Measurements from ENCODE around the gene GFER.
A peak's percentile ranks its signal among the peaks of the same experiment; 100 is the strongest.
"Not testable (repeated sequence)": the region's sequence is repeated elsewhere in the genome, so short reads cannot be mapped to it uniquely, and the experiment has no call there.

GFER gene

DNA sequence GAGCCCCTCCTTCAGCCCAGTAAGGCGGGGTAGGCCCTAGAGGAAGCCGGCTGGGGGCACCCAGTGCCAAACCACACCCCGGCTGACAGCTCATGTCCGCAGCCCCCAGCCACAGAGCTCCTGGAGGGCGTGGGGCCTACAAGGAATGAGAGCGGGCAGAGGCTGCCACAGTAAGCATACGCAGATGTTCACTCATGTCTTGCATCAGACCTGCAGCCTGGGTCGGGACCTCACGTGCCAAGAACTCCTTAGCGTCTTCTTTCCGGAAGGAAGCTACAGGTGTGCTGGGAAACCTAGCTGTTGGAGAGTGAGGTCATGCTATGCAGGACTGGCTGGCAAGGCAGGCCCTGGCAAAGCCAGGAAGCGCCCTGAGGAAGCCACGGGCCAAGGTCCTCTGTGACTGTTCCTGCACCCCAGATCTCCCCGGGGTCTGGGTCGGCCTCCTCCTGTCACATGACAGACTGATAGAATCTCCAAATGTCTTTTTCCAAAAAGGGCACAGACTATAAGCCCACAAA, 24.1 kb downstream of the GFER start:
- DNase-seq: no peak

DNA sequence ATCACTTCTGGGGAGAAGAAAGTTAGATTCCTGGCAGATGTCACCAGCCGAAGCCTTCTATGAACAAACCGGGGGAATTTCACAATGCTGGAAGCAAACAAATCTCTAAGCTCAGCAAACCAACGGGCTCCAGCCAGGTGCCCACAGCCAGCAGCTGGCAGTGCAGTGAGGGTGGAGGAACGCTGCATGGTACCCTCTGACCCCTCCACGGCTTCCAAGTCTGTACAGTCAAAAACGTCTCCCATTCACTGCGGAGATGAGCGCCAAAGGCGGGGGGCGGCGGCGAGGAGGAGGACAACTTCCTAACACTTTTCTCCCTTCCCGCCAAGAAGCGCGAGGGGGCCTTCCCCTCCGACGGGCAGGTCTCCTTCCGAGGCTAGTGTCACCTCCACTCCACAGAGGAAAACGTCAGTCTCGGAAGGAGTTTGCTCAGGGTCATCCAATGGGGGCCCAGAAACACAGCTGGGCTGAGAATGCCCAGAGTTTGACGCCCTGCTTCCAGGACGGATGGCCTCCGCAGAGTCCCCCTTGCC, 24.7 kb downstream of the GFER start:
- DNase-seq: peak; percentile 57

GRCh38 chr16:2009164-2009711, 25.2 kb downstream of the GFER start:
- peak; percentile 66 for DNase-seq

DNA sequence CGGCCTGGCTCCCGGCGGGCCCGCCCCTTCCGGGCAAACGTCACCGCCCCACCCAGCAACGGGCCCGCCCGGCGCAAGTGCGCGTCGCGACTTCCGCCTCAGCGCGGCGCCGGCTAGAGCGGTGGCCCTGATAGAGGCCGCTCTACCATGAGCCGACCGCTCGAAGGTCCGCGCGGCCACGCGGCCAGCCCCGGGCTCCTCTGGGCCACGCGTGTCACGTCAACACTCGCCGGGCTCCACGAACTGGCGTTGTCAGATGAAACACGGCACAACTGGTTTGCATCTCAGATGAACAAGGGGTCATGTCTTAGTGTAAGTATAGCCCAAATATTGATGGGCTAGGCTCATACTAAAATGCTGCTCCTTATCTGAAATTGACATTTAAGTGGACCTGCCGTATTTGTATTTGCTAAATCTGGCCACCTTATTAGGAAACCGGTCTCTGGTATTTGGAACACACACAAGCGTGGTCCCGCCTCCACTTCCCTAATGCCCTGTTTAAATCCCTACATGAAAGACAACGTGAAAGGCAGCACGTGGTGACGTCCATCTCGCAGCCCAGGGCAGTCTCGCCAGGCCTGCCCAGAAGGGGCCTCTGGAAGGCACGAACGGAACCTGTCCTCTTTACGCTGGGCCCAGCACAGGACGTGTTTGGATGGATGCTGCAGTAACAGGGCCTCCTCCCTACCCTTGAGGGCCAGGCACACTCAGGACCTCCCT, 26.0 kb downstream of the GFER start, which contains the start of gene ZNF598:
ZNF598 (minus strand) TSS at position 31 of the 720 bp plus-strand sequence.
- peak; percentile 97 for DNase-seq

DNA sequence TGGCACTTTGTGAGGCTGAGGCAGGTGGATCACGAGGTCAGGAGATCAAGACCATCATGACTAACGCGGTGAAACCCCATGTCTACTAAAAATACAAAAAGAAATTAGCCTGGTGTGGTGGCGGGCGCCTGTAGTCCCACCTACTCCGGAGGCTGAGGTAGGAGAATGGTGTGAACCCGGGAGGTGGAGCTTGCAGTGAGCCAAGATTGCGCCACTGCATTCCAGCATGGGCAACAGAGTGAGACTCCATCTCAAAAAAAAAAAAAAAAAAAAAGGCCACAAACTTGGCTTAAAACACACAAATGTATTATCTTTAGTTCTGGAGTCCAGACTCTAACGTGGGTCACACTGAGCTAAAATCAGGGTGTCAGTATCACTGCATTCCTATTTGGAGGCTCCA, 27.7 kb downstream of the GFER start:
- not testable (repeated sequence) for DNase-seq

GRCh38 chr16:2013527-2013926, 29.5 kb downstream of the GFER start:
- DNase-seq: no peak

GRCh38 chr16:2015117-2015946, 31.3 kb downstream of the GFER start:
- DNase-seq: peak; percentile 96

- no peak for DNase-seq
Observed at GRCh38 chr16:2015947-2016208, 31.9 kb downstream of the GFER start.

- peak; percentile 46 for DNase-seq
Observed at GRCh38 chr16:2016407-2016922, 32.5 kb downstream of the GFER start.

DNA sequence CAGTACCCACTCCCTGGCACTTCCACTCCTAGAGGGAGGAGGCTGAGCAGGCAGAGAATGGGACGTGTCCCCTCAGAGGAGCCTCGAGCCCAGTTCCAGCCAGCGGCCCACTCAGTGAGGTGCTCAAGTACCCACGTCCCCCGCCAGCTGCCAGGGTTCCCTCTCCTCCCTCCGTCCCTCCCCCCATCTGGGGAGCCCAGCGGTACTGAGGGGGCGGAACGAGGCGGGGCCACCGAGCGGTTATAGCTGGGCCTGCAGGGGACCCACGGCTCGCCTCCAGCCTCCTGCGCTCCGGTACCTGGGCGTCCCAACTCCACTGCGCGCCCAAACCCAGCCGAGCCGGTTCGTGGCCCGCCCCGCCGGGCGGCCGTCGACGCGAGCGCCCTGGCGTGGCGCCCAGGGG, 35.5 kb downstream of the GFER start, which contains the start of gene NPW:
NPW (plus strand) TSS at position 268 of the 403 bp plus-strand sequence.
- peak; percentile 77 for DNase-seq

DNA sequence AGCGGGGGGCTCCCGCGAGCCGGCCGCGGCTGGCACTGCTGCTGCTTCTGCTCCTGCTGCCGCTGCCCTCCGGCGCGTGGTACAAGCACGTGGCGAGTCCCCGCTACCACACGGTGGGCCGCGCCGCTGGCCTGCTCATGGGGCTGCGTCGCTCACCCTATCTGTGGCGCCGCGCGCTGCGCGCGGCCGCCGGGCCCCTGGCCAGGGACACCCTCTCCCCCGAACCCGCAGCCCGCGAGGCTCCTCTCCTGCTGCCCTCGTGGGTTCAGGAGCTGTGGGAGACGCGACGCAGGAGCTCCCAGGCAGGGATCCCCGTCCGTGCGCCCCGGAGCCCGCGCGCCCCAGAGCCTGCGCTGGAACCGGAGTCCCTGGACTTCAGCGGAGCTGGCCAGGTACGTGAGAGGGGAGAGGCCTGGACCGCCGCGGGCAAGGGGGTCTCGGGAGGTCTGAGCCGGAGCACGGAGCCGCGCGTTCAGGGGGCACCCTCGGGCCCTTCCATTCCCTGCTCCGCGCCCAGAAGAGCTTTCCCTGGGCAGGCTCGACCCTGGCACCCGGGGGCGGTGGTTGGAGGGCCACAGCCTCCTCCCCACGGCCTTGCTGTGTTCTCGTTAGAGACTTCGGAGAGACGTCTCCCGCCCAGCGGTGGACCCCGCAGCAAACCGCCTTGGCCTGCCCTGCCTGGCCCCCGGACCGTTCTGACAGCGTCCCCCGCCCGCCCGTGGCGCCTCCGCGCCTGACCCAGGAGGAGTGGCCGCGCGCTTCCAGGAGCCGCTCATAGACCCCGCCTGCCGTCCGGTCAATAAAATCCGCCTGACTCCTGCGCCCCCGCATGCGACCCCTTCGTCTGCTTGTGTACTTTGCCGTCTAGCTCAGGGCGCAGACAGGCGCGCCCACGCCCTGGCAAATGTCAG, 36.2 kb downstream of the GFER start:
- peak; percentile 77 for DNase-seq

- DNase-seq: no peak
Observed at GRCh38 chr16:2022723-2023091, 38.7 kb downstream of the GFER start.

GRCh38 chr16:2023092-2024031, 39.4 kb downstream of the GFER start:
- peak; percentile 91 for DNase-seq

GRCh38 chr16:2024032-2024420, 40.0 kb downstream of the GFER start:
- DNase-seq: no peak

DNA sequence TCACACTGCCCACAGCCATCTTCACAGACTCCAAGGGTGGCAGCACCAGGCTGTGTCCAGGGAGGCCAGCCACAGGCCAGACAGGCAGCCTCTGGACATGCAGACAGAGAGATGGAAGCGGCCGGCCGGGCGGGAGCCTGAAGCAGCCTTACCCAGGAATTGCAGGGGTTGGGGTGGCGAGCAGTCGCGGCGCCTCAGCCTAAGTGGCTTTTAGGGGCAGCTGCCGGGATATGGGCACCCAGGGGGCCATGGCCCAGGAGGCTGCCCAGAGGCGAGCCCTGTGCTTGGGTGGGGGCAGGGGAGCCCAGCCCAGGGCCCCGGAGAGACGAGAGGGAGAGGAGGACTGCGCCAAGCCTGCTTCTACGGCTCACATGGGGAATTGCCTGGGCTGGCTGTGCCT, 41.3 kb downstream of the GFER start:
- DNase-seq: no peak

- DNase-seq: no peak
Observed at GRCh38 chr16:2025878-2026460, 42.0 kb downstream of the GFER start.

DNA sequence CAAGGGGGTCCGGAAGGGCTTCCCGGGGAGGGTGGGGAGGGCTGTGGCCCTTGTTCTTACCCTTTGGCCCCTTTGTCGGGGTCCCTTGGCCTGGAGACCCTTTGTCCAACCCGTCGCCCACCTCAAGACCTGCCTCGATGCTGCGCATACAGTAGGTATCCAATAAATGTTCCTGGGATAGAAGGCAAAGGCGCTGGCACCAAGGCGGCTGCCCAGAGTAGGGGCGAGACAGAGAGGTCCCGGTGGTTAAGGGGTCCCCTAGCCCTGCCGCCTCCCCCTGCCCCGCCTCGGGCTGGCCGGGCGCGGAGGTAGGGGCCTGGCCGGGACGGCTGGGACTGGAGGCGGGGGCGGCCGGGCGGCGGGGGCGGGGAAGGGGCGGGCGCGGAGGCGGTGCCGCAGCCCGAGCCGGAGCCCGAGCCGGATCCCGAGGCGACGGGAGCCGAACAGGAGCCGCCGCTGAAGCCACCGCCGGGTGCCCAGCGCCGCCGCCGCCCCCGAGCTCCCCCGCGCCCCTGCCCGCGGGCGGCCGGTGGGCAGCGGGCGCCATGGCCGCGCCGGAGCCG, 42.5 kb downstream of the GFER start, which contains the start of gene NHERF2:
NHERF2 (plus strand) TSS at position 442 of the 563 bp plus-strand sequence; CDS start at position 546, 104 bp downstream.
- DNase-seq: peak; percentile 73

DNA sequence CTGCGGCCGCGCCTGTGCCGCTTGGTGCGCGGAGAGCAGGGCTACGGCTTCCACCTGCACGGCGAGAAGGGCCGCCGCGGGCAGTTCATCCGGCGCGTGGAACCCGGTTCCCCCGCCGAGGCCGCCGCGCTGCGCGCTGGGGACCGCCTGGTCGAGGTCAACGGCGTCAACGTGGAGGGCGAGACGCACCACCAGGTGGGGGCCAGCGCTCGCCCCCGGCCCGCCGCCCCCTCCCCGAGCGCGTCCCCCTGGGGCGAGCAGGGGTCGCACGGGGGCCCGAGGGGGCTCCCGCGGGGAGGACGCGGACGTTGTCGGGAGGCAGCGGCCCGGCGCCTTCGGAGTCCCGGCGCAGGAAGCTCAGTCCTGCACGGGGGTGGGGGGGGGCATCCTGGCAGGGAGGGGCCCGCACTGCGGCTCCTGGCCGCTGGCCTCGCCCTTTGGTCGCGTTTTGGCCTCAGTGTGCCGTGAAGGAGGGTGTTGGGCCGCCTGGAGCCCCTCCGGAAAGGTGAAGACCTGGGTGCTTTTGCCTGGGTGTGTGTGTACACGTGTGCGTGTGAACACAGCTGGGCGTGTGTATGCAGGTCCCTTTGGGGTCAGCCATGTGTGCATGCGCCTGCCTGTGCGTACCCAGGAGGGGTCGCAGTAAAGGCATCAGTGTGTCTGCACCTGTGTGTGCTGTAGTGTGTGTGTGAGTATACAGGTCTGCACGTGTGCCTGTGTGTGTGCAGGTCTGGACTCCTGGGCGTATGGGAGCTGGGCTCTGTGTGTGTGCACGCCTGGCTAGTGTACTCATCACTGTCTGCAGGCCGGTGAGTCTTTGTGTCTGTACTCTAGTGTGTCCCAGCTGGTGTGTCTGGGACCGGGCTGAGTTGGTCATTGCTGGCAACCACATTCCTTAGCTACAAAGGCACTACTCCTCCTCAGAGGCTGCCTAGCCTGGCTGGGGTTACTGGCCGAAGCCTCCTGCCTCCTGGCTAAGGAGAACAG, 43.3 kb downstream of the GFER start:
- peak; percentile 73 for DNase-seq

DNA sequence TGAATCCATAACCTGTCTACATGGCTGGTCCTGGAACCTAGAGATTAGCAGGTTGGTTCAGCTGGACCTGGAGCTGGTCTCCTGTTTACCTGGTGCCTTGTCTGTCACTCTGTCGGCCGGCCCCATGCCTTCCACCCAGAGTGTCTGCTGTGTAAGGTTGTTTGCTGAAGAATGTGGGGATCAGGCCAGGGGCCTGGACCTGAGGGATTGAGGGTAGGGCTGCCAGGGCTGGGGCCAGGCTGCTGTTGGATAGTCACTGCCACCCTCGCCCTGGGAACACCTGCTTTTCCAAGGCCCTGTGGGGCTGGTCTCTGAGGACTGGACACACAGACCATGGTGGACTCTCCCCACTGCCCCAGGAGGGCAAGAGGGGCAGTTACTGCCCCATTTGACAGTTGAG, 44.2 kb downstream of the GFER start:
- no peak for DNase-seq

Data from NCI-H69 (cell line).